C4-2B (cell line): ENCODE measurements around the gene FOXL2.

Experiments used
- H3K27ac ChIP-seq: fragments of 450-650 bp; 2 replicates; pipeline ENCODE4 v1.5.1; 2017
- ZFX ChIP-seq: fragments of 450-650 bp; IDR thresholded peaks from 2 replicates; pipeline ENCODE4 v1.6.1; 2017
- TF ChIP-seq, protein P1 (sequence below): fragments of 450-650 bp; conservative IDR thresholded peaks from 2 replicates; pipeline ENCODE4 v1.5.1; 2017; ENCODE audit warnings: mild to moderate bottlenecking

Gene FOXL2

DNA sequence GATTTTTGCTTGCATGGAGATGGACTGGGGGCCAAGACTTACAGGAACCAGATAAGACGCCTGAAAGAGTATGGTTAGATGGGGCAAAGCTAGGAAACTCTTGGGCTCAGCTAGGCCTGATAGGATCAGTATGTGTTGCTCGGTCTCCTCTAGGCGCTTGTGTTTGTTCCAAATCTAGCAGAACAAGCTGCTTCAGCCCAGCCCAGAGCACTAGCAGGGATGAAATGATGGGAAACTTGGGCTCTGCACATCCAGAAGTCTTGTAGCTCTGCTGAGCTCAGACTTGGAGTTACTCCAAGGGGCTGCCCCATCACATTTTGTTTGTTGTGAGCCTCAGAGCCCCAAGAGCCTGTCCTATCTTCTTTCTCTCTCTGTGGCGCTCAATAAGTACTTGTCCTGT, 34.7 kb downstream of the FOXL2 start:
- TF ChIP-seq, protein P1, sequence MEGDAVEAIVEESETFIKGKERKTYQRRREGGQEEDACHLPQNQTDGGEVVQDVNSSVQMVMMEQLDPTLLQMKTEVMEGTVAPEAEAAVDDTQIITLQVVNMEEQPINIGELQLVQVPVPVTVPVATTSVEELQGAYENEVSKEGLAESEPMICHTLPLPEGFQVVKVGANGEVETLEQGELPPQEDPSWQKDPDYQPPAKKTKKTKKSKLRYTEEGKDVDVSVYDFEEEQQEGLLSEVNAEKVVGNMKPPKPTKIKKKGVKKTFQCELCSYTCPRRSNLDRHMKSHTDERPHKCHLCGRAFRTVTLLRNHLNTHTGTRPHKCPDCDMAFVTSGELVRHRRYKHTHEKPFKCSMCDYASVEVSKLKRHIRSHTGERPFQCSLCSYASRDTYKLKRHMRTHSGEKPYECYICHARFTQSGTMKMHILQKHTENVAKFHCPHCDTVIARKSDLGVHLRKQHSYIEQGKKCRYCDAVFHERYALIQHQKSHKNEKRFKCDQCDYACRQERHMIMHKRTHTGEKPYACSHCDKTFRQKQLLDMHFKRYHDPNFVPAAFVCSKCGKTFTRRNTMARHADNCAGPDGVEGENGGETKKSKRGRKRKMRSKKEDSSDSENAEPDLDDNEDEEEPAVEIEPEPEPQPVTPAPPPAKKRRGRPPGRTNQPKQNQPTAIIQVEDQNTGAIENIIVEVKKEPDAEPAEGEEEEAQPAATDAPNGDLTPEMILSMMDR, result no peak
- no peak for TF ChIP-seq ZFX
- H3K27ac ChIP-seq, result no peak overlapping the region

DNA sequence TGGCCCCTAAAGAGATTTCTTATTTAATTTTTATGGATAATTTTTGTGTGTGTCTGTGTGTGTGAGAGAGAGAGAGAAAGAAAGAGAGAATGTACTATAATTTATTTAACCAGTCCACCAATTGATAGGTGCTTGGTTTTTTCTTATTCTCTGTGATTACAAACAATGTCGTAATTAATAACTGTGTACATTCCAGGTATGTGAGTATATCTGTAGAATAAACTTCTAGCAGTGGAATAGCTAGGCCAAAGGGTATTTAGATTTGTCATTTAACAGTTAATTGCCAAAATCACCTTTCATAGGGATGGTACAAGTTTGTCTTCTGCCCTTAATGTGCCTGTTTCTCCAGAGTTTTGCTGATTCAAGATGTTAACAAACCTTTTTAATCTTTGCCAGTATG, 35.3 kb downstream of the FOXL2 start:
- TF ChIP-seq ZFX, result no peak
- TF ChIP-seq, protein P1, result no peak
- H3K27ac ChIP-seq, result no peak overlapping the region

DNA sequence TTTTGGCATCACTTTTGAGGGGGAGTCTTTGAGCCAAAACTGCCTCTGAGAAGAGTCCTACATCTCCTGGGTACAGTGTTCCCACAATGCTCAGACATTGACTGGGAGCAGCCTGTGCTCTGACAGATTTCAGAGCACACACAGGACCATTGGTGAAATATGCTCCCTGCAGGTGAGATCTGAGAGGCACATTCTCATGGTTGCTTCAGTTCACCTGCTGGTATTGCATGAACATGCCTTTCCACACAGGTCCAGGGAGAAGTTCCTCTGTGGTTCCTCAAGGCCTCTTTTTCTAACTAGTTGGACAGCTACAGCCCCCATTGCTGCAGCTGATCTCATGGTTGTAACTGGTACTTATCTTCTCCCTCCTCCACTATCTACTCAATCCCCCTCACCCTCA, 37.0 kb downstream of the FOXL2 start:
- TF ChIP-seq ZFX, result 0 out of 2 replicates have a peak, but pooled peaks have one; percentile 22
- TF ChIP-seq, protein P1, result no peak

DNA sequence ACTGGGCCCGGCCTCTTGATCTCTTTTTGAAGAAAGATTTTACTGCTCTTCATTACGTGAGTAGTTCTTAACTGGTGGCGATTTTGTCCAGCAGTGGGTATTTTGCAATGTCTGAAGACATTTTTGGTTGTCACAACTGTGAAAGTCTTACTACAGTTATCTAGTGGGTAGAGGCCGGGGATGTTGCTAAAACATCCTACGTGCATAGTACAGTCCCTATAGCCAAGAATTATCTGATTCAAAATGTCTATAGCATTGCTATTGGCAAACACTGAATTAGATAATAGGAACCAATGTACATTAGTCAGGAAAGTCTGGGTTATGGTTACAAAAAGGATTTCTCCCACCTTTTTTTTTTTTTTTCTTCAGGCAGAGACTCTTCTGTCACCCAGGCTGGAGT, 38.1 kb downstream of the FOXL2 start:
- no peak overlapping the region for H3K27ac ChIP-seq
- no peak for TF ChIP-seq ZFX
- TF ChIP-seq, protein P1, result no peak

More for the DNA sequence above, 37.0 kb downstream of the FOXL2 start:
- no peak overlapping the region for H3K27ac ChIP-seq

DNA sequence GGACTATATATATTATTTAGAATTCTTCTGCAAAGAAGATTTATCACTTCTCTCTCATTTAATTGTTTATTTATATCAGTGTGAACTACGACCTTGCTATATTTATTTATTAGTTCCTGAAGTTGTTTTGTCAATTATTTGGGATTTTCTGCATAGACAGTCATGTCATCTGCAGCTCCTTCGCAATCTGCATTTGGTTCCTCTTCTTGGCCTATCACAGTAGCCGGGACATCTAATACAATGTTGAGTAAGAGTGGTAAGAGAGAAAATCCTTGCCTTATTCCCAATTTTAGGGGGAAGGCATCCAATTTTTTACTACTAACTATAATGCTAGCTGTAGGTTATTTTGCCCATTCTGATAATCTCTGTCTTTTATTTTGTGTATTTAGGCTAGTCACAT, 39.4 kb downstream of the FOXL2 start:
- H3K27ac ChIP-seq, result no peak overlapping the region
- no peak for TF ChIP-seq ZFX
- TF ChIP-seq, protein P1, result no peak

DNA sequence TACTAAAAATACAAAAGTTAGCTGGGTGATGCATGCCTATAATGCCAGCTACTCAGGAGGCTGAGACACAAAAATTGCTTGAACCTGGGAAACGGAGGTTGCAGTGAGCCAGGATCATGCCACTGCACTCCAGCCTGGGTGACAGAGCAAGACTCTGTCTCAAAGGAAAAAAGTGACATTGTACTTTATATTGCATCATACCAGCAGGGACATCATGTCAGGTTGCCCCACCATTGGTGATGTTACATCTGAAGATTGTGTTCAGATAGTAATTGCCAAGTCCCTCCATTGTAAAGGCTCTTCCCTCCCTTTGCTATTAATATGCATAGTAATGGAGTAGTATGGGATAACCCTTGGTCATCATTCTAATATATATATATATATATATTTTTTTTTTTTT, 44.8 kb downstream of the FOXL2 start:
- H3K27ac ChIP-seq, result no peak overlapping the region
- no peak for TF ChIP-seq ZFX
- TF ChIP-seq, protein P1, result no peak

DNA sequence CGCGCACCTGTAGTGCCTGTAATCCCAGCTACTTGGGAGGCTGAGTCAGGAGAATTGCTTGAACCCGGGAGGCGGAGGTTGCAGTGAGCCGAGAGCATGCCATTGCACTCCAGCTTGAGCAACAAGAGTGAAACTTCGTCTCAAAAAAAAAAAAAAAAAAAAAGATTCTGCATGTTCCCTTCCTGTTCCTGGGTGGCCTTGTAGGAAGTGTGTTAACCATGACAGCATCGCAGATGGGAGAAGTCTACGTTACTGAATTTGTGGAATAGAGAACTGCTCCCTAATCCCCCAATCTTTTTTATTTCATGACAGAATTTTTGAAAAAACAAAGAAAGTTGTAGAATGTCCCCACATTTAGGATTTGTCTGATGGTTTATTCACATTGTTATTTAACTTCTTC, 45.4 kb downstream of the FOXL2 start:
- H3K27ac ChIP-seq, result no peak overlapping the region
- TF ChIP-seq, protein P1, result no peak
- TF ChIP-seq ZFX, result no peak
